NOMO-1 treated with dmso at 0.1 percent for 144 hours (cell line): ENCODE results near the gene PUS3.
A peak's percentile ranks its signal among the peaks of the same experiment; 100 is the strongest.

Experiments
- DNase-seq: peaks from one replicate; lab custom pipeline; 2025; ENCODE audit not compliant: unreplicated experiment; lab: John Stamatoyannopoulos, UW

The PUS3 gene, protein sequence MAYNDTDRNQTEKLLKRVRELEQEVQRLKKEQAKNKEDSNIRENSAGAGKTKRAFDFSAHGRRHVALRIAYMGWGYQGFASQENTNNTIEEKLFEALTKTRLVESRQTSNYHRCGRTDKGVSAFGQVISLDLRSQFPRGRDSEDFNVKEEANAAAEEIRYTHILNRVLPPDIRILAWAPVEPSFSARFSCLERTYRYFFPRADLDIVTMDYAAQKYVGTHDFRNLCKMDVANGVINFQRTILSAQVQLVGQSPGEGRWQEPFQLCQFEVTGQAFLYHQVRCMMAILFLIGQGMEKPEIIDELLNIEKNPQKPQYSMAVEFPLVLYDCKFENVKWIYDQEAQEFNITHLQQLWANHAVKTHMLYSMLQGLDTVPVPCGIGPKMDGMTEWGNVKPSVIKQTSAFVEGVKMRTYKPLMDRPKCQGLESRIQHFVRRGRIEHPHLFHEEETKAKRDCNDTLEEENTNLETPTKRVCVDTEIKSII

DNA sequence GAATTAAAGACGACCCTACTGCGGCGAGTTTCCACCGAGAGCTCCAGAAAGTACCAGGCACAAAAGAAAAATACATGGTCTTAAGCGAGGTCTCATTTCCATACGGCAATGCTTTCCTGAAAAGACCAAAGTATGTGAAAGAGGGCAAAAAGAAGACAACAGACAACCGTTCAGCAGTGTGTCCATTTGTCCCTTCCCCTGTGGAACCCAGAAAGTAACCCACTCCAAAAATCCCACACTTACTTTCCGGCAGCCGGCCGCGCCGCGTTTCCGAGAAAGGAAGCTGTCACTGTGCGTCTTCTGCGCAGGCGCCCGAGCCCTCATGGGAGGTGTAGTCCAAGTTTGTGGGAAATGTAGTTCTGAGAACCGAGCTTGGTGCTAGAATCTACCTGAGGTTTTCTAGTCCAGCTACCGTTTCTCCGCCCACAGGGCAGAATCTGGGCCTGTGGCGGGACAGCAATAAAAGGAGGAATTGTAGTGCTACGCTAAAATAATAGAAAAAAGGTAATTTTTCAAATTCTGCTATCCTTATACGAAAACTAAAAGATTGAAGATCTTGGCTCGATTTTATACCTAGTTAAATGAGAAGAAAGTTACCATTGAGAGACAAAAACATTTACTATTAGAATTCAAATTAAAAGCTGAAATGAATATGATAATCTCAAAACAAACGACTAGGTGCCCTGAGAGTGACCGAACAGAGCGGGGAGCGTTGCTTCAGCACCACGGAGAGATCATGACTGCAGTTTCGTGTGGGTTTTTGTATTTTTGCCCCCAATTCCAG is at the start of gene PUS3:
Gene PUS3, minus strand, starts transcription at position 280 of the 784 bp plus-strand sequence. CDS start 6,922 bp downstream, outside the sequence.
- peak; percentile 69 for DNase-seq

GRCh38 chr11:125952559-125952958 is 49.6 kb upstream of the PUS3 start:
- no peak for DNase-seq

DNA sequence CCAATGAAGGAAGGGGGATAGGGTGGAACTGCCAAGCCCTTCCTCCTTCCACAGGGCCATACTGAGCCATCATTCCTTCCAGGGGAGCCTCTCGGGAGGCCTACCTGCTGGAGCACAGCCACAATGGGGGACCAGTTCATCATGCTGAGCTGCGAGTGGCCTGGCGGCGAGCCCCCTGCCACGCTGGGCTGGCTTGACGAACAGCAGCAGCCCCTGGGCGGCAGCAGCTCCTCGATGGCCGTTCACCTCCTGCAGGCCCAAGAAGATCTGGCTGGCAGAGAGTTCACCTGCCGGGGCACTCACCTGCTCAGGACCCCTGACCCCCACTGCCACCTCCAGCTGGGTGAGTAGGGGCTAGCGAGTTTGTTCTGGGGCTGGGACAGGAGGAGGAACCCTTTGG is 48.7 kb upstream of the PUS3 start:
- no peak for DNase-seq

DNA sequence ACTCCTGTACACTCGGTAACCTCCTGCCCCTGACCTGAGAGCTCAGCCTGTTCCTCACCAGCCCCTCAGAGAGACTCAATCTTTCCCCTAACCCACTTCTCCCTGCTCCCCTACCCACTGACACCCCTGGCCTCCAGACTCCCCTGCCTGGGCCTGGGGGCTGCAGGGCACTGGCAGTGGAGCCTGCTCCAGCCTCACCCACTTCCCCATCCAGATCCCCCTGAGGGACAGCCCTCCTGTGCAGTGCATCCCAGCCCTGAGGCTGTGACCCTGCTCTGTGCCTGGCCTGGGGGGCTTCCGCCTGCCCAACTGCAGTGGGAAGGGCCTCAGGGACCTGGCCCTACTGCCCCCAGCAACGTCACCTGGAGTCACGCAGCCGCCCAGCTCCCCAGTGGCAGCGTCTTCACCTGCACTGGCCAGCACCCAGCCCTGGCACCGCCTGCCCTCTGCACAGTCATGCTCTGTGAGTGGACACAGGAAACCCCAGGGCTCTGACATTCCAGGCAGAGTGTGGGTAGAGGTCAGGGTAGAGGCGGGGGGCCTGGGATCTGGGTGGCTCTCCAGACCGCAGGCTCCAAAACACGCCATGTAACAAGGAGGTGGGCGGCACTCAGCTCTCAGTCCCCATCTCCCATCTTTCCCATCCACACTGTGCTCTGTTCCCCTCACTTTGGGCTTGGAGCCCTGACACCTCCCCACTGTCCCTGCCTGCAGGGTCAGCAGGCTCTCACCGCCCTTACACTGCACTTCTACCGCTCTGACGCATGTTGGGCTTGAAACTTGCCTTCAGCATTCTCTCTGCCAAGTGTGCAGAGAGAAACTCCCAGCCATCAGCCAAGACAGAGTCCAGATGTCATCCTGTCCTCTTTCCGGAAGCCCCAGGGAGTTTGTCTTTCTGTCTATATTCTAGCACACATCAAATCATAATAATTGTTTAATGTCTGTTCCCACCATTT is 48.0 kb upstream of the PUS3 start:
- no peak for DNase-seq

DNA sequence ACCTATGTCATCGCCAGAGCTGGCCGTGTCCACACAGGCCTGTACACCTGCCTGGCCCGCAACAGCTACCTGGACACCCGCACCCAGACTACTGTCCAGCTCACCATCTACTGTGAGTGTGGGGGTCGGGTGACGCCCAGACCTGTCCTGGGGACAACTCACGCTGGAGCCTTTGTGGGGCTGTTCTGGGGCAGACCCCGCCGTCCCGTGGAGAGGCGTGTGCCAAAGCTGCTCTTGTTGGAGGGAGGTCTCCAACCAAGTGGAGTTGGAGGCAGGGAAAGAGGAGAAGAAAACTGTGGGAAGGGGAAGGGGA is 47.1 kb upstream of the PUS3 start:
- DNase-seq: no peak

- no peak for DNase-seq
Observed at GRCh38 chr11:125949271-125950177, 46.5 kb upstream of the PUS3 start.

DNA sequence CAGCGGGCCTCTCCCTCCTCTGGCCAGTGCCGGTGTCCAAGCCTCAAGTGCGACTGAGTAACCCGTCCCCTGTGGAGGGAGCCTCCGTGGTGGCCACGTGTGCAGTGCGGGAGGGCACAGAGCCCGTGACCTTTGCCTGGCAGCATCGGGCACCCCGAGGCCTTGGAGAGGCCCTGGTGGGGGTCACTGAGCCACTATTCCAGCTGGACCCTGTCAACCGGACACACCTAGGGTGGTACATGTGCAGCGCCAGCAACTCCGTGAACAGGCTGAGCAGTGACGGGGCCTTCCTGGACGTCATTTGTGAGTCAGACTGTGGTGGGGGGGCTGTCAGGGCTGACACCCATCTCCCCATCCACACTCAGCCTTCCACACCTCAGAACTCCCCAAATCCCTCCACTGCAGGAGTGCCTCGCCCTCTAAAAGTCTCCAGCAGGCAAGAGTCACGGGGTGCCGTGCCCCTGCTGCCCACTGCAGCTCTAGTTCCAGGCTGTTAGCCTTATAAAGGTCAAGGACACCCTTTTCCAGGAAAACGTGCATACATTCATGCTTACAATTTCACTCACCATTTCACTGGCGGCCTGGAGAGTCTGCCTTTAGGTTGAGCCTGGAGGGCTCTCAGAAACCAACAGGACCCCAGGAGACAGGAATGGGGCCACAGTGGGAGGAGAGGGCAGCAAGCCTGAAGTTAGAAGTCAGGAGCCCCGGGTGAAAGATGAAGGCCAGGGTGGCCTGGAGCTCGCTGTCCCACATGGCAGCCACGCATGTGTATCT is 45.5 kb upstream of the PUS3 start:
- DNase-seq: no peak

DNA sequence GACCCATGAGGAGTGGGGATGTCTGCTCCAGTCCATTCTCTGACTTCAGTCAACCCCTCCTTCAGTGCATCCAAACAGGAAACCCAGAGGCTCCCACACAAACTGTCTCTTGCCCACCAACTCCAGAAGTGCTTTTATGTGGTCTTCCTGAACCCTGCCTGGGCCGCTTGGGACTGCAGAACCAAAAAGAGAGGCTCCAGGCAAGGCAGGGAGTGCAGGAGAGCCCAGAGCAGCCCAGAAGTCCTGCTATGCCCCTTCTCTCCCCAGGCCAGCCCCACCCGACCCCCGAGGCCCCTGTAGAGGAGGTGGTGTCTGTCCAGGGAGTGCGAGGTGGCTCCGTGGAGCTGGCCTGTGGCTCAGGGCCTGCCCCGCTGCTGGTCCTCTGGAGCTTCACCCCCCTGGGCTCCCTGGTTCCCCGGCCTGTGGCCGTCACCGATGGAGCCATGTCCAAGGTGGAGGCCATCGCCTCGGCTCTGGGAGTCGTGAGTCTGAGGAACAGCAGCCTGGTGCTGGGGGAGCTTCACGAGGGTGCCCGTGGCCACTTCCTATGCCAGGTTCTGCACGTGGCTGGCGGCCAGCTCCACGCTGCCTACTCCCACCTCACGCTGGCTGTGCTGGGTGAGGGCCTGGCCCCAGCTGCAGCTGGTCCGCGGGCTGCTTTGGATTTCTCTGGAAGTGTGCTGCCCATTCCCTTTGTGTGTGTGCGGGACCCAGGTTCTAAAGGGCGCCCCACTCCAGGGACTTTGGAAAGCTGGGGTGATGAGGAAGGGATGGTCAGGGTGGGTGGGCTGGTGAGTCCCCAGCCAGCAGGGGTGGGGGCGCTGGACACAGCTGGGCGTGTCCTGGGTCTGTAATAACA is 44.6 kb upstream of the PUS3 start:
- DNase-seq: no peak

DNA sequence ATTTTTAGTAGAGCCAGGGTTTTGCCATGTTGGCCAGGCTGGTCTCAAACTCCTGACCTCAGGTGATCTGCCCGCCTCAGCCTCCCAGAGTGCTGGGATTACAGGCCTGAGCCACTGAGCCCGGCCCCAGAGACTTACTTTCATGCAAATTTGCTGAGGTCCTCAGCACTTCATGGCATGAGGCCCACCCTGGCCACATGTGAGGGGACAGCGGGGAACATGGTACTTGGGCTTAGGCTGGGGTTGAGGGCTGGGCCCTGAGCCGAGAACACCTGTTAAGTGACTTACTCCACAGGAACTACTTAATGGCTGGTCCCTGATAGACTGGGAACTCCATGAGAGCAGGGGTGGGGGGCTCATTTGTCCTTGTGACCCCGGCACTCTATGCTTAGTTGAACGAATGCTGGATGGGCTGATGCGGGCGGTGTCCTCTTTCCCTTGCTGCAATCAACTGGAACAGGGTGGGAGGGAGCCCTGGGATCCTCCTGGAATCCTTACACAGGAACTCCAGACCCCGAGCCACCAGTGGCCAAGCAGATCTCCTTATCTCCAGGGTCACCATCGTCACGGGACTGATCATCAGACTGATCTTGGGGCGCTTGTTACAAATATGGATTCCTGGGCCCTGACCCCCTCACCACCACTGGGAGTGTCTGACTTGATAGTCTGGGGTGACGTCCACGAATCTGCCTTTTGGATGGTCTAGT is 43.9 kb upstream of the PUS3 start:
- DNase-seq: no peak

DNA sequence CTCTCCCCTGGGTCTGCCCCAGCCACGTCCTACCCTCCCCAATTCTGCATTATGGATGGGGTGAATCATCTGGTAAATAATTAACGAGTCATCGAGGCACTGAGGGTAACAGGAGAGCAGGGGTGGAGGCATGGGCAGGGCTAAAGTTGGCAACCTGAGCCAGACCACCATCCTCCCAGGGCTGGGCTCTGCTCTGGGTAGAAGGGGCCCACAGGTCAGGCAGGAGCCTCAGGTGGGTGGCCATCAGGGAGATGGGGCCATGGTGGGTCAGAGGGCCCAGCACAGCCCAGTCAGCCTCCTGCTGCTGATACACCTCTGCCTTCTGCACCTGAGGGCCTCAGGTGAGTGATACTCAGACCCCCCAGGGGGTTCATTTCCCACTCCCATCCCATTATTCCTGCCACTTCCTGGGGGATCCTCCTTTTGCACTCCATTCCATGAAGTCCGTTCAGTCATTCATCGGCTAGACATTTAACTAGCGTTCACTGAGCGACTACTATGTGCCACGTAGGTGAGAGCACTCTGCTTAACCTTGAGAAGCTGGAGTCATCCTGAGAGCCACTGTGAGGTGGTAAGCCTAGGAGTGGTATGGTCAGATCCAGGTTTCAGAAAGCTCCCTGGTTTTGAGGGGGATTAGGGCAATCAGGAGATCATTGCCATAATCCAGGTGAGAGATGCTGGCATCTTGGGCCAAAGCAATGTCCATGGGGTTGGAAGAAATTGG is 43.0 kb upstream of the PUS3 start, which contains the start of gene VSIG10L2:
Gene VSIG10L2, plus strand, starts transcription at position 248 of the 724 bp plus-strand sequence. Its CDS starts 12 bp downstream, at position 260.
- no peak for DNase-seq

DNA sequence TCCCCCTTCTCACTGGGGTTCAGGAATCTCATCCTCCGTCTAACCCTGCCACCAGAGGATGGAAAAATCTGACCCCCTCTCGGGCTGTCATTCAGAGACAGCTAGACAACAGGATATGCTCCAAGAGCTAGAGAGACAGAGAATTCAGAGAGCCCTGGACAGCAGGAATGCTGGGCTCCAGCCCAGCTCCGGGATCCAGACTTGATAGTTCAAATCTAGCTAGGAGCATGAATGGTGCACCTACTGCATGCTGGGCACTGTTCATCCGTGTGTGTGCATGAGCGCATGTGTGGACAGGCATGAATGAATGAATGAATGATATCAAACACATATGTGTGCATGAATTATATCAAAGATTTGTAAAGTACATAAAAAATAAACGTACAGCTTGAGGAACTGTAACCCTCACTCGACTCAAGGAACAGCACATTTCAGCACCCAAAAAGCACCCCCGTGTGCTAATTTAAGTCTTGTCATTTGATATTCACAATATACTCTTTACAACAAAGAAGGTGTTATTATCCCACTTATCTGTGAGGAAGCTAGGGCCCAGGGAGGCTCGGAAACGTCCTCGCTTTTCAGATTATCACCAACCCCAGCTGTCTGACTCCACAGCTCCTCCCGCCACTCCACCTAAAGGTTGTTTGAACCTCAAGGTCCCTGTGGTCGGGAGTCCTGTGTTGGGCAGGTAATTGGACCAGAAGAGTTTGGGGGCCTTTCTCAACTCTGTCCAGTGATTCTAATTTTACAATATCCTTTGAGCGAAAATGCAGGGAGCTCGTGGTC is 42.2 kb upstream of the PUS3 start:
- DNase-seq: no peak

- no peak for DNase-seq
Observed at GRCh38 chr11:125944350-125945010, 41.5 kb upstream of the PUS3 start.

GRCh38 chr11:125943661-125944349 is 40.8 kb upstream of the PUS3 start:
- DNase-seq: no peak

DNA sequence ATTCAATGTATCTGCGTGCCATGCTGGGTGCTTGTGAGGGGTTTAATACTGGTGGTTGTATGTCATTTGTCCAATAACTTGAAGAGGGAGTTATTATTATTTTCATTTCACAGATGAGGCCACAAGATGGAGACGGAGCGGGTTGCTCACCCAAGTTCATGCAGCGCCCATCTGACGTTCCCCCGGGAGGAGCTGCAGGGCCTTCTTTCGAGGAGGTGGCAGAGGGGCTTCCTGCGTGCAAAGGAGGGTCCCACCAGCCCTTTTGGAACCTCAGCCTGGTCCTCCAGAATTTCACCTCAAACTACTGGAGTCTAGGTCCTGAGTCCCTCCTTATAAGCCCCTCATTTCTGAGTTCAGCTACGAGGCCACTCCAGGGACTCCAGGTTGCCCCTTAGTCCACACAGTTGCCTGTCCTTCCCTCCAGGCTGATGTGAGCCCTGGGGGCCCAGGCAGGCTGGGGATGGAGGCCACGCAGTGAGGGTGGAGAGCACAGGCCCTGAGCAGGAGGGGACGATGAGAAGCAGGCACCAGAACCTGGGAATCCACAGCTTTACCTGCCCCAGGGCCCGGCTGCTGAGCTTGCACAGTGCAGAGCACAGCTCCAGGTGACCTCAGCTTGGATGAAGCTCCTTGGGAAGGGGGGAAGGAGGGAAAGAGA is 39.9 kb upstream of the PUS3 start:
- no peak for DNase-seq
